Ammon's horn (tissue), 1 donor: ENCODE results near the gene MTERF1.
"Not testable (repeated sequence)": the region's sequence is repeated elsewhere in the genome, so short reads cannot be mapped to it uniquely, and the experiment has no call there.

Experiments
- DNase-seq: peaks from one replicate; pipeline ENCODE4 v3.0.0-alpha.2; 2016; ENCODE audit warnings: low spot score

Gene MTERF1

GRCh38 chr7:91883676-91884362 lies 3.3 kb upstream of the MTERF1 start:
- DNase-seq, result no peak

GRCh38 chr7:91880016-91880412 lies 488 bp downstream of the MTERF1 start:
- no peak for DNase-seq

DNA sequence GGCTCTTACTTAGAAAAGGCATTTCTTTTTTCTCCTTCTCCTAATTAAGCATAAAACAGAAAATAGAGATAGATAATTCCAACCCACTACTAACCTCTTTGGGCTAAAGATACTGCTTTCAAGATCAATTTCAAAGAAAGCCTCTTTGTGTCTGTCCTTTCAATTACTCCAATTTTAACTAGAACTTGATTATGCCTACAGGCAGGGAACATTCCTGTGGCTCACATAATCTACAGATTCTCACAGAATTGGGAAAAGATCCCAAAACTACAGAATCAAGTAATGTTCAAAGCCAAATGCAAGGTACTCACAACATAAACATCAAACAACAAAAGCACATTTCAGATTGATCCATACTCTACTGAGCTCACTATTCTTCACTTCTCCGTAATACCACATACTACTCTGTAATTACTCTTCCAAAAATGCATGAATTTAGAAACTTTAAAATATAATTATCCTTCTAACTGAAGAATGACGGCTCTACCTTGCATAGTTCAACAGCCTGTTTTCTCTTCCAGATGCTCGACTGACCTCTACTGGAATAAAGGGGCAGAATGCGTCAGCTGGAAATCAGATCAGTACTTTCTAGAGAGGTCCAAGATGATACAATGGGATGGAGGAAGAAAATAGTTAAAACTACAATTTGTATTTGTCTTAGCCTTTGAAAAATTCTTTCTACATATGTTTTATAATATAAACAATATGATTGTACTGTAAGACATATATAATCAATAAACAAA lies 3.9 kb downstream of the MTERF1 start:
- DNase-seq, result peak; percentile 18

DNA sequence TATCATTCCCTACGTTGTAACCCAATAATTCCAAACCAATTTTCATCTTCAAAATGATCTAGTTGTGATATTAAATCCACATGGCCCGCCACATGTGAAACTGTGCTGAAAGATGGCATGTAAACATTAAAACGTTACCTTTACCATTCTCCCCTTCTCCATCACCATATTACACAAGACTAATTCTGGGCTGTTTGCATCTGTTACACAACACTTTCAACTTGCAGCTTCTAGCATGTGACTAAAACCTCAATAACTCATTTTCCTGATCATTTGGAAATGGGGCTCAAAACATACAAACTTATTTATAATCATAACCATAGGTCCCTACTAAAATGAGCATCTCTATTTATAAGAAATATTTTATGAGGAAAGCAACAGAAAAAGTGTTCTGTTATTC lies 4.7 kb downstream of the MTERF1 start:
- DNase-seq, result no peak

GRCh38 chr7:91872928-91873327 lies 7.6 kb downstream of the MTERF1 start:
- no peak for DNase-seq

DNA sequence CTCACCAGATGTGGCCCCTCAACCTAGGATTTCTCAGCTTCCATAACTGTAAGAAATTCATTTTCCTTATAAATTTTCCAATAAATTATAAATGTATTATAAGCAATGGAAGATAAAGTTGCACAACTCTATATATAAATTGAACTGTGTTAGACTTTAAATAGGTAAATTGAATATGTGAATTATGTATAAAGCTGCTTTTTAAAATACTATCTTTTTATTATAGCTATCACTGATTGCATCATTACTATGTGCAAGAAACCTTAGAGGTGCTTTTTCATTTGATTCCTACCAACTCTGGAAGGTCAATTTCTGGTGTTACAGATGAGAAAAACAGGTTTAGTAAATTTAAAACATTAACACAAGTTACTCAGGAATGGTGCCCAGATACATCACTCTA lies 8.4 kb downstream of the MTERF1 start:
- no peak for DNase-seq

- DNase-seq, result no peak
Measured at GRCh38 chr7:91869661-91870060, 10.8 kb downstream of the MTERF1 start.

DNA sequence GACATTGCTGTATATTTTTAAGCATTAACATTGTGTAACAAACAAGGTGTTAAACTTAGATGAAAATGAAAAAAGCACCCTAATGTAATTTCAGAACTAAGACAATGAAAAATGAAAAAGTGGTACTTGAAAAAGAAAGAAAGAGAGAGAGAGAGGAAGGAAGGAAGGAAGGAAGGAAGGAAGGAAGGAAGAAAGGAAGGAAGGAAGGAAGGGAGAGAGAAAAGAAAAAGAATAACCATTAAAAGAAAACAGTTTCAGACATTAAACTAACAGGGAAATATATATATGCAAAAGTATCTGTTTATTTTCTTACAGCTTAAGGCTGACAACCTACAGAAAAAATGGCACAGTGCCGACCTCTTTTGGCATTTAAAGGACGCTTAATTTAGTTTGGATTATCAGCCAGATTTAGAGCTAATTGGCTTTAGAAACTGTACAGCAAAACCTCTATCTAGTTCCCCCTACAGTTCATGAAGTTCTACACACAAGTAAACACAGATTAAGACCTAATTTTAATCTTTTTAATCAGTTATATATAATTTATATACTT lies 13.8 kb downstream of the MTERF1 start:
- DNase-seq, result no peak

- DNase-seq, result no peak
Measured at GRCh38 chr7:91865511-91865910, 15.0 kb downstream of the MTERF1 start.

GRCh38 chr7:91864604-91865003 lies 15.9 kb downstream of the MTERF1 start:
- DNase-seq, result not testable (repeated sequence)

GRCh38 chr7:91864070-91864469 lies 16.4 kb downstream of the MTERF1 start:
- DNase-seq, result no peak

GRCh38 chr7:91852263-91852741 lies 28.2 kb downstream of the MTERF1 start:
- DNase-seq, result no peak

DNA sequence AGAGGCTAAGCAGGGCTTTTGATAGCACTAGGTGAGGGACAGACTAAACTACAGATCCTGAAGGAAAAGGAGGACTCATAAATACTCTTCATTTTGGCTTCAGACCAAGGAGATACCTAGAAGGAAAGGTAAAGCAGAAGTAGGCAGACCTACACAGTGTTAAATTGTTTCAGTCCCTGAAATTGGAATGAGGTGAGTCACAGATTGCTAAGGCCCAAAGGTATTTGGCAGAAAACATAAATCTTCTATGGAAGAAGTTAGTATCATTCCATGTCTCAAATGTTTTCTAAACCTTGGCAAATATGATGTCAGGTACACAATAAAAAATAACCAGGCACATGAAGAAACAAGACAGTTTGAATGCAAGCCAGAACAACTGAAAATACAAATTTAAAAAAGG lies 30.0 kb downstream of the MTERF1 start:
- no peak for DNase-seq

GRCh38 chr7:91847876-91848588 lies 32.5 kb downstream of the MTERF1 start:
- no peak for DNase-seq

GRCh38 chr7:91847231-91847630 lies 33.3 kb downstream of the MTERF1 start:
- no peak for DNase-seq

GRCh38 chr7:91846436-91846835 lies 34.1 kb downstream of the MTERF1 start:
- no peak for DNase-seq

DNA sequence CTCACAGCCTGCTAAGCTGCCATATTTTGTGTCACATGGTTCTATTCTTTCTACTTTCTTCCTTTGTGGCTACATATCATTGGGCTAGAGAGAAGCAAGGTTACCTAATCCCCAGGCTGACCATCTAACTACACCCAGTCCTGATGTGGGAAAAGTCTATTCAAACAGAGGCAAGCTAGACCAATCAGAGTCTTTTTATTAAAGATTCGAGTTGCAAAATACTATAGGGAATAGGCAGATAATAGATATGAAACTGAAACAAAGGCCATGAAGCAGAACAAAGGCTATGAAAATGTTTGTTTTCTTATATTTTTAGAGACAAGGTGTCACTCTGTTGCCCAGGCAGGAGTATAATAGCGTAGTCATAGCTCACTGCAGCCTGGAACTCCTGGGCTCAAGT lies 36.7 kb downstream of the MTERF1 start:
- DNase-seq, result no peak

DNA sequence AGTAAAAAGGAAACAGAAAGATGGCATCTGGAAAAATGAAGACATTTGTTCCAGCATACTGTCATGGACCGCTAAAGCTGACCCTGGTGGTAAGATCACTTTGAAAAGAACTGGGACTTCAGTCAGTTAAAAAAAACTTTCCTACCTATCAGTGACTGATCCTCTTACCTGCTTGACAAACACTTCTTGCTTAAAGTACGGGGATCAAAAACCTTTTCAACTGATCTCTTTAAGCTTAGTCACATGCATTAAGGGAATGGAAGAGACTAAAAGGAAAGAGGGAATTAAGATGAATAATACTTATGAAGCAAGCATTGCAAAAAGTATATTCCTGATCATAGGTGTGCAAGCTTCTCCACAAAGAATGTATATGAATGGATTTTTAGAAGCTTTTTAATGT lies 42.1 kb downstream of the MTERF1 start:
- no peak for DNase-seq

- no peak for DNase-seq
Measured at GRCh38 chr7:91837397-91838070, 43.0 kb downstream of the MTERF1 start.

DNA sequence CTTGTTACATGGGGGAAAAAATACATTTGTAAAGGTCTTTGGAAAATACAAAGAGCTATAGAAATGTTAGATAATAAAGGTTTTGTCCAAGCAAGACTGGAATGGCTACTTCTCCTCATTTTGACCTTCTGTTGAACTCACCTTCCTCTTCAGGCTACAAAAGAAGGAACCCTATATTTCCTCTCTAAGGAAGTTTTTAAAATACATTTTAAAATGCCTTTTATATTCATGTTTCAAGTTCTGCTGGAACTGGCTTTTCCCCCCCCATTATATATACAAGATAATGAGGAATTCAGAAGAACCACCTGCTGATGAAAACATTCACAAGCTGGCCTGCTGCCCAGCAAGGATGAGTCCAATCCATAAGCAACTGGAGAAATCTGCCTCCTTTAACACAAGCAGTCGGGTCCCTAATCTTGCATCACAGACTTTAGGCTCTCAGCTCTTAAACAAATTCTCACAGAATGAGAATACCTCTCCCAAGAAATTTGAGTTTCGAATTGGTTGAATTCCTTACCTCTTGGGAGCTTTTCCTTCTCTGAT lies 44.6 kb downstream of the MTERF1 start:
- DNase-seq, result no peak

GRCh38 chr7:91835091-91835825 lies 45.2 kb downstream of the MTERF1 start:
- DNase-seq, result no peak
